ENCODE measurements around the gene CRB1. TPM values are rescaled to one million over a fixed set of nuclear protein-coding genes. Genes with fewer than 3 reads are reported as not detected.

CRB1 gene
- polyA plus RNA-seq, 1 donor from 2014 or later, result 2.3 TPM

DNA sequence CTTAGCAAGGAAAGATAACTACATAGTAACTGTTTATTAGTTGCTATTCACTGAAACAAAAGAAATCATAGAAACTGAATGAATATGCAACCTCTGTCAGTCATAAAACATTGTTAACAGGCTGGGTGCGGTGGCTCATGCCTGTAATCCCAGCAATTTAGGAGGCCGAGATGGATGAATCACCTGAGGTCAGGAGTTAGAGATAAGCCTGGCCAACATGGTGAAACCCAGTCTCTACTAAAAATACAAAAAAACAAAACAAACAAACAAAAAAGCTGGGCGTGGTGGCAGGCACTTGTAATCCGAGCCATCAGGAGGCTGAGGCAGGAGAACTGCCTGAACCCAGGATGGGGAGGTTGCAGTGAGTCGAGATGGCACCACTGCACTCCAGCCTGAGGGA, 44.1 kb downstream of the CRB1 start:
- H3K9me3 ChIP-seq (ENCODE audit: low read length), result no peaks in the 10 kb centered on the region
- H3K36me3 ChIP-seq (ENCODE audit: insufficient read depth, low read length), result no peaks in the 10 kb centered on the region
- TF ChIP-seq TAF1 (IDR thresholded peaks at IDR 0.05; ENCODE audit: low read depth) (no peak), POLR2AphosphoS5 (IDR thresholded peaks at IDR 0.05) (no peak), EZH2 (IDR thresholded peaks at IDR 0.05; ENCODE audit: borderline replicate concordance, insufficient read depth, low read length, poor library complexity, severe bottlenecking) (no peak), EP300 (conservative IDR thresholded peaks at IDR 0.05; ENCODE audit: poor library complexity, severe bottlenecking) (no peak), MXI1 (conservative IDR thresholded peaks at IDR 0.05; ENCODE audit: poor library complexity, severe bottlenecking) (no peak), RAD21 (conservative IDR thresholded peaks at IDR 0.05) (no peak), SMC3 (conservative IDR thresholded peaks at IDR 0.05; ENCODE audit: poor library complexity) (no peak)
- TF ChIP-seq, protein P1, sequence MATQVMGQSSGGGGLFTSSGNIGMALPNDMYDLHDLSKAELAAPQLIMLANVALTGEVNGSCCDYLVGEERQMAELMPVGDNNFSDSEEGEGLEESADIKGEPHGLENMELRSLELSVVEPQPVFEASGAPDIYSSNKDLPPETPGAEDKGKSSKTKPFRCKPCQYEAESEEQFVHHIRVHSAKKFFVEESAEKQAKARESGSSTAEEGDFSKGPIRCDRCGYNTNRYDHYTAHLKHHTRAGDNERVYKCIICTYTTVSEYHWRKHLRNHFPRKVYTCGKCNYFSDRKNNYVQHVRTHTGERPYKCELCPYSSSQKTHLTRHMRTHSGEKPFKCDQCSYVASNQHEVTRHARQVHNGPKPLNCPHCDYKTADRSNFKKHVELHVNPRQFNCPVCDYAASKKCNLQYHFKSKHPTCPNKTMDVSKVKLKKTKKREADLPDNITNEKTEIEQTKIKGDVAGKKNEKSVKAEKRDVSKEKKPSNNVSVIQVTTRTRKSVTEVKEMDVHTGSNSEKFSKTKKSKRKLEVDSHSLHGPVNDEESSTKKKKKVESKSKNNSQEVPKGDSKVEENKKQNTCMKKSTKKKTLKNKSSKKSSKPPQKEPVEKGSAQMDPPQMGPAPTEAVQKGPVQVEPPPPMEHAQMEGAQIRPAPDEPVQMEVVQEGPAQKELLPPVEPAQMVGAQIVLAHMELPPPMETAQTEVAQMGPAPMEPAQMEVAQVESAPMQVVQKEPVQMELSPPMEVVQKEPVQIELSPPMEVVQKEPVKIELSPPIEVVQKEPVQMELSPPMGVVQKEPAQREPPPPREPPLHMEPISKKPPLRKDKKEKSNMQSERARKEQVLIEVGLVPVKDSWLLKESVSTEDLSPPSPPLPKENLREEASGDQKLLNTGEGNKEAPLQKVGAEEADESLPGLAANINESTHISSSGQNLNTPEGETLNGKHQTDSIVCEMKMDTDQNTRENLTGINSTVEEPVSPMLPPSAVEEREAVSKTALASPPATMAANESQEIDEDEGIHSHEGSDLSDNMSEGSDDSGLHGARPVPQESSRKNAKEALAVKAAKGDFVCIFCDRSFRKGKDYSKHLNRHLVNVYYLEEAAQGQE (IDR thresholded peaks at IDR 0.05; ENCODE audit: borderline replicate concordance), result no peak
- TF ChIP-seq, protein P2, sequence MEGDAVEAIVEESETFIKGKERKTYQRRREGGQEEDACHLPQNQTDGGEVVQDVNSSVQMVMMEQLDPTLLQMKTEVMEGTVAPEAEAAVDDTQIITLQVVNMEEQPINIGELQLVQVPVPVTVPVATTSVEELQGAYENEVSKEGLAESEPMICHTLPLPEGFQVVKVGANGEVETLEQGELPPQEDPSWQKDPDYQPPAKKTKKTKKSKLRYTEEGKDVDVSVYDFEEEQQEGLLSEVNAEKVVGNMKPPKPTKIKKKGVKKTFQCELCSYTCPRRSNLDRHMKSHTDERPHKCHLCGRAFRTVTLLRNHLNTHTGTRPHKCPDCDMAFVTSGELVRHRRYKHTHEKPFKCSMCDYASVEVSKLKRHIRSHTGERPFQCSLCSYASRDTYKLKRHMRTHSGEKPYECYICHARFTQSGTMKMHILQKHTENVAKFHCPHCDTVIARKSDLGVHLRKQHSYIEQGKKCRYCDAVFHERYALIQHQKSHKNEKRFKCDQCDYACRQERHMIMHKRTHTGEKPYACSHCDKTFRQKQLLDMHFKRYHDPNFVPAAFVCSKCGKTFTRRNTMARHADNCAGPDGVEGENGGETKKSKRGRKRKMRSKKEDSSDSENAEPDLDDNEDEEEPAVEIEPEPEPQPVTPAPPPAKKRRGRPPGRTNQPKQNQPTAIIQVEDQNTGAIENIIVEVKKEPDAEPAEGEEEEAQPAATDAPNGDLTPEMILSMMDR (IDR thresholded peaks at IDR 0.05; ENCODE audit: poor library complexity, severe bottlenecking), result no peak
- no peak overlapping the region for H2AFZ ChIP-seq (ENCODE audit: low read depth, low read length)
- H3K9me2 ChIP-seq (ENCODE audit: insufficient read depth, low read length), result no peaks in the 10 kb centered on the region
- H3F3A ChIP-seq (ENCODE audit: insufficient read depth, low read length, poor library complexity, severe bottlenecking), result no peaks in the 10 kb centered on the region
- no peaks in the 10 kb centered on the region for H4K20me1 ChIP-seq (ENCODE audit: insufficient read depth)
- H3K79me2 ChIP-seq (replicated peaks; ENCODE audit: insufficient read depth, low read length), result no peaks in the 10 kb centered on the region
- H3K9ac ChIP-seq (ENCODE audit: low read length), result no peak overlapping the region
- no peak overlapping the region for H3K4me3 ChIP-seq (ENCODE audit: low read length)
- H3K27ac ChIP-seq (ENCODE audit: low read length), result no peak overlapping the region
- no peaks in the 10 kb centered on the region for H3K27me3 ChIP-seq (ENCODE audit: insufficient read depth, low read depth, low read length)
- no peak overlapping the region for H3K4me2 ChIP-seq (ENCODE audit: low read length)

DNA sequence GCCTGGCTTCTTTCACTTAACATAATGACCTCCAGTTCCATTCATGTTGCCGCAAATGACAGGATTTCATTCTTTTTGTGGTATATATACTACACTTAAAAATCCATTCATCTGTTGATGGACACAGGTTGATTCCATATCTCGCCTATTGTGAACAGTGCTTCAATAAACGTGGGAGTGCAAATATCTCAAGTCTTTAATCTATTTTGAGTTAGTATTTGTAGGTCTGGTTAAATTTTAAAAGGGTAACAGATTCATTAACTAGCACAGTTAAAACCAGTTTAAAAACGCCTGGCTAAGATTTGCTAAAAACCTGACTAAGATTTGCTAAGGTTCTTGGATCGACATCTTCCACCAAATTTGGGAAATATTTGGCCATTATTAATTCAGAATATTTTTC, 45.7 kb downstream of the CRB1 start:
- Histone ChIP-seq H3K9me2 (ENCODE audit: insufficient read depth, low read length) (no peaks in the 10 kb centered on the region), H3K79me2 (replicated peaks; ENCODE audit: insufficient read depth, low read length) (no peaks in the 10 kb centered on the region), H2AFZ (ENCODE audit: low read depth, low read length) (no peak overlapping the region), H3K9me3 (ENCODE audit: low read length) (no peaks in the 10 kb centered on the region), H3K27me3 (ENCODE audit: insufficient read depth, low read depth, low read length) (no peaks in the 10 kb centered on the region), H4K20me1 (ENCODE audit: insufficient read depth) (no peaks in the 10 kb centered on the region), H3K9ac (ENCODE audit: low read length) (no peak overlapping the region), H3K4me2 (ENCODE audit: low read length) (no peak overlapping the region), H3K4me3 (ENCODE audit: low read length) (no peak overlapping the region), H3K27ac (ENCODE audit: low read length) (no peak overlapping the region), H3F3A (ENCODE audit: insufficient read depth, low read length, poor library complexity, severe bottlenecking) (no peaks in the 10 kb centered on the region), H3K36me3 (ENCODE audit: insufficient read depth, low read length) (no peaks in the 10 kb centered on the region)
- TF ChIP-seq POLR2AphosphoS5 (IDR thresholded peaks at IDR 0.05), result no peak
- no peak for TF ChIP-seq SMC3 (conservative IDR thresholded peaks at IDR 0.05; ENCODE audit: poor library complexity)
- TF ChIP-seq TAF1 (IDR thresholded peaks at IDR 0.05; ENCODE audit: low read depth), result no peak
- no peak for TF ChIP-seq EZH2 (IDR thresholded peaks at IDR 0.05; ENCODE audit: borderline replicate concordance, insufficient read depth, low read length, poor library complexity, severe bottlenecking)
- TF ChIP-seq RAD21 (conservative IDR thresholded peaks at IDR 0.05), result no peak
- no peak for TF ChIP-seq EP300 (conservative IDR thresholded peaks at IDR 0.05; ENCODE audit: poor library complexity, severe bottlenecking)
- TF ChIP-seq, protein P2 (IDR thresholded peaks at IDR 0.05; ENCODE audit: poor library complexity, severe bottlenecking), result no peak
- no peak for TF ChIP-seq MXI1 (conservative IDR thresholded peaks at IDR 0.05; ENCODE audit: poor library complexity, severe bottlenecking)
- TF ChIP-seq, protein P1 (IDR thresholded peaks at IDR 0.05; ENCODE audit: borderline replicate concordance), result no peak

Measured in neural cell (in vitro differentiated cells).